Fibroblast of skin of right biceps (primary cell): ENCODE data around the gene RAB6B.
A peak's percentile ranks its signal among the peaks of the same experiment; 100 is the strongest.

Experiments
- DNase-seq: peaks from one replicate; pipeline ENCODE4 v3.0.0-alpha.2; 2013

RAB6B gene

DNA sequence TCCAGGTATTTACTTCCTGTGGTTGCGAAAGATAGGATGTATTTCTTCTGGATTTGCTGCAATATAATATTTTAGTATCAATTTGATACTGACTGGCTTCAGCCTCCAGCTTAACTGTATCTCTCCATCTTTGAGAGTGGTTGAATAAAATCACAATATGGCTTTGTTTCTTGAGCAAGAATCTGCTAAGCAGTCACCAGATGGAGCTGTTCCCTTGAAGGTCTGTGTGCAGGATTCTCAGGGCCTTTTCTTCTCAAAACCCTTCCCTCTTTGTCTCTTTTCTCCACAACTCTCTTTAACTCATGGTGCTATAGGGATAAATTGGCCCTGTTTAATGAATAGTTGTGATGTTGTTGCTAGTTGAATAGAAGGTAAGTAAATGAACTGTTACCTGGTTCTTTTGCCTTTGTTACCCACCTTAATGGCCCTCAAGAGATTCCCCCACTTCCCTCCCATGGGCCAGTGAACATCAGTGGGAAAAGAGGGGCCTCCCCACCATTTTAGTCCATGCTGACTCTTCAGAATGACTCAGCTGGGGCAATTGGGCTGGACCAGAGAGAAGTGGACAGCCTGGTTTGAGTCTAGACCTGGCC, 34.8 kb upstream of the RAB6B start:
- DNase-seq, result peak; percentile 74

GRCh38 chr3:133928903-133929607, 33.4 kb upstream of the RAB6B start:
- DNase-seq, result no peak

DNA sequence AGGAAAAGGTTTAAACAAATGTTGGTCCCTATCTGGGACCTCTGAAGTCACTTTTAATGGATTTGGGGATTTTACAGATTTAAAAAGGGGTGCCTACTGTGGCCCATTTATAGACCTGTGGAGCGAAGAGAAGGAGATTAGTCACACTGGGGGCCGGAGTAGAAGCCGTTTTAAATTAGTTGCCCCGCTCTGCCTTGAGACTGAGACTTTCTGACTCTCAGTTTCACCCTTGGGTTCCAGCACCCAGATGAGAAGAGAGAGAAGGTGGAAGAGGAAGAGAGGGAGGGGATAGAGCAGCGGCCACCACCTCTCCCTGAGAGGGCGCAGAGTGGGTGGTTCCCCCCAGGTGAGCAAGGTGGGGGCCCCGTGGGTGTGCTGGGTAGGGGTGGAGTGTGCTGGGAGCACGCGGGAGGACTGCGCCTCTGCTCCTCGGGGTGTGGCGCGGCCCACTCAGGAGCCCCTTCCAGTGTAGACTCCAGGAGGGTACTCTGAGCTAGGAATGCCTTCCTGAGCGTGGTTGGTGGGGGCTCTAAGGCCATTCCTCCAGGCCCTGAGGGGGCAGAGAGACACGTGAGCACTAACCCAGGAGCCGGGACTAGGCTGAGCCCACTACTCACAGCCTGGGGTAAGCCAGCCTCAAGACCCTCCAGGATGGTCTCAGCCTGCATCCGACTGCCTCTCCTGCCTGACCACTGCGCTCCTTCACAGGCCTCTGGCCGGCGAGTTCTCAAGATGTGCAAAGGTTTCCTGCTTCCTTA, 32.6 kb upstream of the RAB6B start:
- no peak for DNase-seq

DNA sequence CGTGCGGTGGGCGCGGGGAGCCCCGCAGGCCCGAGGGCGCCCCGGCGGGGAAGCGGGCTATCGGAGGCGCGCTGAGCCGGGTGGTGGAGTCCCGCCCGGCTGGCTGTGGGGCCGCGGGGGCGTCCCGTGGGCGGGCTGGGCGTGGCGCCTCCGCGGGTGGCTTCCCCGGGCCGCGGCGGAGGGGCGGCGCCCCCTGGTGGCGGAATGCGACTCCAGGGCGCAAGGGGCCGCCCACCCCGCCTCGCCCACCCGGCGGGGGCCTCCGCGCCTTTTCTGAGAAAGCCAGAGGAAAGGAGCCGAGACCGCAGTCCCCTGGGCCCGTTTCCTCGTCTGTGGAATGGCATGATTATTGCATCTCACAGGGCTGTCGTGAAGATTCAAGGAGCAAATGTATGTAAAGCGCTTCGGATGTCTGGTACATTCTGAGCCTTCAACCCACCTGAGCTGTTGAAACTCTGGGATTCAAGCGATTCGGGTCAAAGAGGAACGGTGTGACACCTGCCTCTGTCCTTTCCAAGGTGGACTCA, 31.9 kb upstream of the RAB6B start:
- peak; percentile 51 for DNase-seq

DNA sequence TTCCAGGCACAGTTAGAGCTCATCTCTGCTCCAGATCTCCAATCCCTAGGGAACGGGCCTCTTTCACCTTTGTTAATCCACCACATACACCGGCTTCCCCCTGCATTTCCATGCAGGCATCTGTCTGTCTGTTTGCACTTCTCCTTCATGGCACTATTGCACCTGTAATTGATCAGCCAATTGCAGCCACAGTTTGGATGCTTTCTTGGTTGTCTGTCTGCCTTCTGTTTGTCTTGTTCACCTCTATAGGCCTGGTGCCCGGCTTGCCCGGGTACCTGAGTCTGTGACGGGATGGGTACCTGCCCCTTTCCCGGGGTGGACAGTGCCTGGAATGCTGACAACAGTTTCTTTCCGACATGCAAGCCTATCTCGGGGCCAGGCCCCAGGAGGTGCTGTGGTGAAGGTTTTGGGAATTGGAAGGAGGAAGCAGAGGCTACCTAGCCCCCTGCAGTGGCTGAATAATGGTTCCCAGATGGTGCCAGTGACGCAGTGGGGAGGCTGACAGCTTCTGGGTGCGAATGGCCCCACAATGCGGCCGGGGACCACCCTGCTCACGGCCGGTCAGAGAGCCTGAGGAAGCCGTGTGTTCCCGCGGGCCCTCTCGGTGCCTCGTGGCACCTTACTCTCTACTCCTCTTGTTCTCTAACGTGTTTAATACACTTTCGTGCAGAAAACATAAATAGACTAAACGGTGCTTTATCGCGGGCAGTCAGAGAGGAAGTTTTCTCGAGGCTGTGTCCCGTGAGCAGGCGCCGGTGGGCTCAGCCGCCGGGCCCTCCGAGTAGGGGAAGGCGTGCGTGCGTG, 31.3 kb upstream of the RAB6B start:
- peak; percentile 59 for DNase-seq

DNA sequence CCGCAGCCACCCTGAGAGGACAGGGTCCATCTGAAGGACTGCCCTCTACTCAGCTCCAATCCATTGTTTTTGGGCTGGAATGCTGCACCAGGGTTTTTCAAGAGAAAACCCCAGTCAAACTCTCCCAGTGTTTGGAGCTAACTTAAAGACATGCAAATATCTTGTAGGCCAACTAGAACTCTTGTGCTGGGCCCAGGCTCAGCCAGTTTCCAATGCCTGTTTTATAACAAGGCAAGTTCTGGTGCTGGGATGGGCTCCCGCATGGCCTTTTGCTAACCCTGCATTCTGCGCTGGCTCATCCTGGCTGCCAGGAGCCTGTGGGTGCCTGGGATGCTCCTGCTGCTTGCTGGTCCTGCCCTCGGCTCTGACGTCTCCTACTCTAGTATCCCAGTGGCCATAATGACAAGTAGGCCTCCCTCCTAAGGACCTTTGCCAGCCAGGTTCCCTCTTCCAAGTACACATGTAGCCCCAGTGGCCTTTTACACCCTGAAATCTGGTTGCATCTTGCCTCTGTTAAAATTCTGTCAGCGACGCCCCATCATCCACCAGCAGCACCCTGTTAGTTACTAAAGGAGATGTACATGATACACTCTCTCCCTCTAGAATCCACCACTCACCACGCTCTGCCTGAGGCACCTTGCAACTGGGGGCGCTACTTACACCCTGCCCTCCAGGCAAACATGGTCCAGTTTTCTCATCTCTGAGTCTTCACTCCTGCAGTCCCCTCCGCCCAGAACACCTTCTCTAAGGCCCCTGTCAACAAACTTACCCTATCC, 30.5 kb upstream of the RAB6B start:
- no peak for DNase-seq

- DNase-seq, result peak; percentile 59
Observed at GRCh38 chr3:133924041-133924440, 28.4 kb upstream of the RAB6B start.

DNA sequence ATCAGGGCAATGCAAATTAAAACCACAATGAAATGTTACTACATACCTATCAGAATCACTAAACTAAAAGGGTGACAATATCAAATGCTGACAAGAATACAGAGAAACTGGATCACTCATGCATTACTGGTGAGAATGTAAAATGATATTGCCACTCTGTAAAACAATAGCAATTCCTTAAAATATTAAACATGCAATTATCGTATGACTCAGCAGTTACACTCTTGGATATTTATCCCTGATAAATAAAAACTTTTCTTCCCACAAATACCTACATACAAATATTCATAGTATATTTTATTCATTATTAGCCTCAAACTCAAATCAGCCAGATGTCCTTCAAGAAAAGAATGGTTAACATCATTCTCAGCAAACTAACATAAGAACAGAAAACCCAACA, 25.9 kb upstream of the RAB6B start:
- DNase-seq, result no peak

GRCh38 chr3:133917144-133917543, 21.5 kb upstream of the RAB6B start:
- DNase-seq, result no peak

DNA sequence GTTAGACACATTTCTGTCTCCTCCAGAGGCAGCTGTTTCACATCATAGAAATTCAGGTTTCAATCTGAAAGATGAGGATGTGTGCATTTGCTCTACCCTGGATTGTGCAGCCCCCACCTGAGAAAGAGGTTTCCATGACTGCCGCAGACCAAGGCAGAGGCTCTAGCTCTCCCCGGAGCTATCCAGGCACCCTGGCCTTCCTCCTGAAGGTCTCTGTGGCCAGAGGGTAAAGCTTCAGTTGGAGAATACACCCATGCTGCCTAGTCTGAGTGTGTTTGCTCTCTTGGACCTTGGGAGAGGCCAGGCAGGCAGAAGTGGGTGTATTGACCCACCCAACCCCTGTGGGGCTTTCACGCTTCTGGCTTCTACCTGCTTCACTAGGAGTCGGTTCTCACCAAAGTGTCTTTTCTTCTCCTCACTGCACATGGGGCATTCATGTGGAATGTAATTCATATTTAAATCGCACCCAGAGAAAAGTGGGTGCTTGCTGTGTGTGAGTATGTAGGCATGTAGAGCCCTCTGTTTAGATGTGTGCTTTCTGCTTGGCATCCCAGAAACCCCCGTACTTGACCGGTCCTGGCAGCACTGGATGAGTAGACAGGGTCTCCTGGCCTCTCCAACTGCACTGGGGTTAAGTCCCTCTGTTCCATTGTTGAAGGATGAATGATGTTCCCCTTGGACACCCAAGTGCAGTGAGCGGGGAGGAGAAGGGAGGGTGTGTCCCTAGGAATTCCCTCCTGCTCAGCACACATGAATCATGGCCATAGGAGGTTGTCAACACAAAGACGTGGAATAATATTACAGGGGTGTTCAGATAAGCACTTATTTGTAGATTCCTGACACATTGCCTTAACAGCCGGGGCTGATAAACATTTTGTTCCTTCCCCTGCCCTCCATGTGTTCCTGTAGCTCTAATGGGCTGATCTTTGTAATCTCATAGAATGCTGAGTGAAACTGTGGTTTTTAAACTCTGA, 20.3 kb upstream of the RAB6B start:
- DNase-seq, result peak; percentile 16

GRCh38 chr3:133914839-133915600, 19.3 kb upstream of the RAB6B start:
- no peak for DNase-seq

- no peak for DNase-seq
Observed at GRCh38 chr3:133910422-133910821, 14.7 kb upstream of the RAB6B start.

GRCh38 chr3:133905376-133905775, 9.7 kb upstream of the RAB6B start:
- DNase-seq, result no peak

DNA sequence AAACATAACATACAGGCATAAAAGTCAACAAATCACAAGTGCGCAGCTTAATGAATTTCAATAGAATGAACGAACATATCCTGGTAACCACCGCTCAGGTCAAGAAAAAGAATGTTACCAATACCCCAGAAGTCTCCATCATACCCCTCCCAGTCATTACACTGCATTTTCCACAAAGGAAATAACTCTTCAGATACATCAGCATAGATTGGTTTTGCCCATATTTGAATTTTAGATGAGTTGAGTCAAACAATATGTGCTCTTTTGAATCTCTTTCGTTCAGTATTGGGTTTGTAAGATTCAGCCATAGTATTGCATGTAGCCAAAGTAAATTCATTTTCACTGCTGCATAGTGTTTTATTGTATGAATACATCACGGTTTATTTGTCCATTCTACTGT, 6.2 kb upstream of the RAB6B start:
- DNase-seq, result no peak

GRCh38 chr3:133901083-133901482, 5.4 kb upstream of the RAB6B start:
- DNase-seq, result no peak

GRCh38 chr3:133899311-133899710, 3.6 kb upstream of the RAB6B start:
- DNase-seq, result no peak

- DNase-seq, result no peak
Observed at GRCh38 chr3:133897547-133897946, 1.9 kb upstream of the RAB6B start.

DNA sequence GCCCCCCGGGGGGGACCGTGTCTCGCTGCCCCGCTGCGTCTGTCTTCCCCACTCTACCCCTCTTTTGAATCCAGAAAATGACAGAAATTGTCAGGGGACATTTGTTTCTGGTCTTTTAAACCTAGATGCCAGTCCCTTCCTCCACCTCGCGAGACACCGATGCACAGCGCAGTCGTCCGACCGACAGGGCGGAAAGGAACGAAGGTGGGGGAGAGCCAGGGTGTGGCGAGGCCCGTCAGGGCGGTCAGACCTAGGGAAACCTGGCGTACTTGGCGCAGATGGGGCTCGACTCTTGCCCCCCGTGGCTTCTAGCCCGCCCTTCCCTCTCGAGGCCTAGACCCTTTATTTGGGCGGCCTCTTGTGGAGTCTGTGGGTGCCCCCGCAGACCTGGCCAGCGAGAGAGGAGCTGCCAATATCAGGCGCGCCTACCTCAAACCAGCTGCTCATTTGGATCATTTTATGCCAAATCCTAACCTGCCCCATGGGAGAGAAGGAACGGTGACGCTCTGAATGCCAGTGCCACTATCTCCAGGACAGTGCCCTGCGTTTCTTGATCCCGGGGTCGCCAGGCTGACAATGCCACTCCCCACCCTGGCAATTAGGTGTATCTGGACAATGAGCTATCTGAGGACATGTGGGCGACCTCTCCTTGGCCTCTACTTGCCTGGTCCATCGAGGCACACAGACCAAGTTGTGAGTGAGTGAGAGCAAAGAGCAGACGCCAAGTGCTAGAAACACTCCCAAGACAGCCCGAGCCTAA, 500 bp upstream of the RAB6B start:
- DNase-seq, result no peak
